Activated CD8-positive, alpha-beta memory T cell treated with anti-CD3 and anti-CD28 coated beads for 1 hour (primary cell): ENCODE results near the gene BBS4.
"Not testable (repeated sequence)": the region's sequence is repeated elsewhere in the genome, so short reads cannot be mapped to it uniquely, and the experiment has no call there.

Experiments
- DNase-seq, 2 donors: peaks; one replicate each; pipeline ENCODE4 v3.0.0-alpha.2; 2020; ENCODE audit warnings: low read depth in 1 of 2; ENCODE audit errors: extremely low read depth in 1 of 2

BBS4 gene

DNA sequence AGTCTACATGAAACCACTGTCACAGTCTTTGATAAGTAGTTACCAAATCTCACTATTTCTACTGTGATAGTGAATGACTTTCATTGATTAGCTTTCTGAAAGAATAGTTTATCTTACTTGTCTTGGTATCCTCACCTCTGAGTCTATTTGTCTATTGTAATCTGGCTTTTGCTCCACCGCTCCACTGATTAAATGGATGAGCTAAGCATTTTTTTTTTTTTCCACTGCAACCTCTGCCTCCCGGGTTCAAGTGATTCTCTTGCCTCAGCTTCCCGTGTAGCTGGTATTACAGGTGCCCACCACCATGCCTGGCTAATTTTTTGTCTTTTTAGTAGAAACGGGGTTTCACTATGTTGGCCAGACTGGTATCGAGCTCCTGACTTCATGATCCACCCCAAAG is 12.9 kb downstream of the BBS4 start:
- no peak for DNase-seq

DNA sequence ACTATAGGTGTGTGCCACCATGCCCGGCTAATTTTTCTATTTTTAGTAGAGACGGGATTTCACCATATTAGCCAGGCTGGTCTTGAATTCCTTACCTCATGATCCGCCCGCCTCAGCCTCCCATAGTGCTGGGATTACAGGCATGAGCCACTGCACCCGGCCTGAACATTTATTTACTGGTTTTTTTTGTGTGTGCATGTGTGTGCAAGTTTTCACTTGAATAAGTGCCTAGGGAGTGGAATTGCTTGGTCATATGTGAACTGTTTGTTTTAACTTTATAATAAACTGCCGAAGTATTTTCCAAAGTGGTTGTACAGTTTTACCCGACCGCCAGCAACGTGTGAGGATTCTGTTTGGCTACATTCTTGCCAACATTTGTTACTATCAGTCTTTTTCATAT is 14.1 kb downstream of the BBS4 start:
- no peak for DNase-seq

DNA sequence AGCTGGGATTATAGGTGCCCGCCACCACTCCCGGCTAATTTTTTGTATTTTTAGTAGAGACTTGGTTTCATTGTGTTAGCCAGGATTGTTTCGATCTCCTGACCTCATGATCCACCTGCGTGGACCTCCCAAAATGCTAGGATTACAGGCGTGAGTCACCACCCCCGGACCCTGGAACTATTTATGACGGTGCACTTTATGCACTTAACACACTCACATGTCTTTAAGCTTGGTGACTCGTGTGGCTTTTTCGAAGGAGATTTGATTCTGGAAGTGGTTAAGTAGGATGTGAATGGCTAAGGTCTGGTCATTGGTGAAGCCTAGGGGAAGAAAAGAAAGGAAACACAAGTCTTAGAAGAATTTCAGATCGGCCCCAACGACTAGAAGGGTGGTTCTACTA is 20.3 kb downstream of the BBS4 start:
- no peak for DNase-seq

DNA sequence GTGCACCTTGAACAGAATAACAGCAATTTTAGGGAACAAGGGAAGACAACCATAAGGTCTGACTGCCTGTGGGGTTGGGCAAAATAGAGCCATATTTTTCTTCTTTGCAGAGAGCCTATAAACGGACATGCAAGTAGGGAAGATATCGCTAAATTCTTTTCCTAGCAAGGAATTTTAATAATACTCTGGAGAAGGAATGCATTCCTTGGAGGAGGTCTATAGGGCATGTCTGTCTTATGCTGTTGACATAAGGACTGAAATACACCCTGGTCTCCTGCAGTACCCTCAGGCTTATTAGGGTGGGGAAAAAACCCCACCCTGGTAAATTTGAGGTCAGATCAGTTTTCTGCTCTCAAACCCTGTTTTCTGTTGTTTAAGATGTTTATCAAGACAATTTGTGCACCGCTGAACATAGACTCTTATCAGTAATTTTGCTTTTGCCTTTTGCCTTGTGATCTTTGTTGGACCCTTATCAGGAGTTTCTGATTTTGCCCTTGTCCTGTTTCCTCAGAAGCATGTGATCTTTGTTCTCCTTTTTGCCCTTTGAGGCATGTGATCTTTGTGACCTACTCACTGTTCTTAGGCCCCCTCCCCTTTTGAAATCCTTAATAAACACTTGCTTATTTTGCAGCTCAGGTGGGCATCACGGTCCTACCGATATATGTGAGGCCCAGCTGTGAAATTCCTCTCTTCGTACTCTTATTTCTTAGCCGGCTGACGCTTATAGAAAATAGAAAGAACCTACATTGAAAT is 22.7 kb downstream of the BBS4 start:
- DNase-seq: not testable (repeated sequence)

DNA sequence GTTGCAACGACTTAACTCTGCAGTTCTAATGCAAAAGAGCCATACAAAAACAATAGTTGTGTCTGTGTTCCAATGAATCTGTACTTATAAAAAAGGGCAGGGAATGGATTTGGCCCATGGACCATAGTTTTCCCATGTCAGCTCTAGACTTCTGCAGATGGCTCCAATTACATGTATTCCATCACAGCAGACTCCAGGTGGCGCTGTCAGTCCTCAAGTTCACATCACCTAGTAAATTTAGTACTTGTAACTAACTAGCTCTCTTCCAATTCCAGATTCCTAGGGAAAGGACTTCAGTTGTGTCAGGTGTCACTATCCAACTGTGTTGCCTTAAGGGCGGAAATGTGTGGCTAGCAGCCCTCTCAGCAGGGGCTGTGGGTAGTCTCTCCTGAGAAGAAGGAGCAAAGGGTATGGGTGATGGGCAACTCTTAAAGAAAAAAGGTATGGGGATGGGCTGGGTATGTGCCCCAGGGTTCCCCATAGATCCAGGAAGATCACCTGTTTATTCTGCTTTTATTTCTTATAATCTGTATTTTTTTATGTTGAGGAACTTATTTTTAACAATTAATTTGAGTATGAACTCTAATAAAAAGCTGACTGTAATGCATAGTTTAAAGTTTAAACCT is 36.2 kb downstream of the BBS4 start:
- peak; percentile 32 to 62 for DNase-seq

DNA sequence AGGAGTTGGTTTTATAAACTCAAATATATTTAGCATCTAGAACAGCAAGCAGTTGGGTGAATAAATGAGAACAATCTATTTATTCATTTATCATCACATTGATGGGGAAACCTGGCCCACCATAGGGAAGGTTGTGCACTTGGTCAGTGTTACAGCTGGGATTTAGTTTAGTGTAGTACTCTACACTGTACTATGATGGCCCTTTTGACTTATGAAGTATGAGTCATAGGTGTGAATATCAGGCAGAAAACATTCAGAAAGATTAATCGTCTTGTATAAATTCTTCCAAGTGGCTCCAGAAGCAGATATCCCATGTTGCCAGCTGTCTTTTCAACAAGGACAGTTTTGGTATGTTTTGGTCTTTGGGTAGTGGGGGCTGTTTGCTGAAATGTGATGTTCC is 38.0 kb downstream of the BBS4 start:
- no peak for DNase-seq

DNA sequence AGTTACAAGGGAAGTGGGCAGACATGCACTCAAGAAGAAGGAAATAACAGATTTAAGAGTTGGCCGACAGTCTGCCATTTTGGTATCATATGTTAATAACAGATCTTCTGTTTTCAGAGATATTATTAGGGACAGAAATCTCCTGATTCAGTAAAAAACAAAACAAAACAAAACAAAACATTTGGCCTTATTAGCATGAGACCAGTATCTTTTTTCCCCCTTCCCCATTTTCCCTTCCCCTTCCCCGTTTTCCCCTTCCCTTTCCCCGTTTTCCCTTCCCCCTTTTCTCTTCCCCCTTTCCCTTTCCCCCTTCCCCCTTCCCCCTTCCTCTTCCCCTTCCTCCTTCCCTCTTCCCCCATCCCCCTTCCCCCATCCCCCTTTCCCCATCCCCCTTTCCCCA is 39.4 kb downstream of the BBS4 start:
- DNase-seq: no peak

DNA sequence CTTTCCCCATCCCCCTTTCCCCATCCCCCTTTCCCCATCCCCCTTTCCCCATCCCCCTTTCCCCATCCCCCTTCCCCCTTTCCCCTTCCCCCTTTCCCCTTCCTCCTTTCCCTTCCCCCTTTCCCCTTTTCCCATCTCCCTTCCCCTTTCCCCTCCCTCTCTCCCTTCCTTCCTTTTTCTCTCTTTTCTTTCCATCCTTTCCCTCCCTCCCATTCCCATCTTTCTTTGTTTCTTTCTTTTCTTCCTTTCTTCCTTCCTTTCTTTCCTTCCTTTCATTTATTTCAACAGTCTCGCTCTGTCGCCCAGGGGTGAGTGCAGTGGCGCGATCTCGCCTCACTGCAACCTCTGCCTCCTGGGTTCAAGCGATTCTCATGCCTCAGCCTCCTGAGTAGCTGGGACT is 39.8 kb downstream of the BBS4 start:
- not testable (repeated sequence) for DNase-seq

DNA sequence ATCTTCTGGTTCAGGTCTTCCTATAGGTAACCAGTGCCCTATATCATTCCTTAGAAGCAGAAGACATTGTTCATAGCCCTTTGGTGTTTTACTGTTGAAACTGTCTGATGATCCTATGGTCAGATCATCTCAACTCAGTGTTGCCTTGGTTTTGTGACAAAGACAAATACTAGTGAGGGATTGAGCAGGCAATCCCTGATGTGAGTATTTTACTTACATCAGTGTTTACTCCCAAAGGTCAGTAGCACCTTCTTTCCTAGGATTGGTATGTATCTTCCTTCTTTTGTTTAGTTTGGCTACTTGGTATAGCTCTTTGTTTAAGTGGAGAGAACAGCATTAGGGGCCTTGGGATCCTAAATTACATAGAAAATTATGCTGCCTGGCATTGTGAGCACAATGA is 41.1 kb downstream of the BBS4 start:
- no peak for DNase-seq

DNA sequence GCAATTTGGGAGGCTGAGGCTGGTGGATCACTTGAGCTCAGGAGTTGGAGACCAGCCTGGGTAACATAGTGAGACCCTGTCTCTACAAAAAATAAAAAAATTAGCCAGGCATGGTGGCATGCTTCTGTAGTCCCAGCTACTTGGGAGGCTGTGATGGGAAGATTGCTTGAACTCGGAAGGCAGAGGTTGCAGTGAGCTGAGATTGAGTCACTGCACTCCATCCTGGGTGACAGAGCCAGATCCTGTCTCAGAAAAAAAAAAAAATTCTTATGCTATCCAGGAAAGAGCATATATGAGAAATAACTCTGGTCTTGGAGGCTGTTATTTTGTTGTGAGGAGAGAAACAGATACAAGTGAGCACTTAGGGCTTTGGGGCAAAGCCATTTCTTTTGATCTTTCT is 42.2 kb downstream of the BBS4 start:
- DNase-seq: not testable (repeated sequence)

DNA sequence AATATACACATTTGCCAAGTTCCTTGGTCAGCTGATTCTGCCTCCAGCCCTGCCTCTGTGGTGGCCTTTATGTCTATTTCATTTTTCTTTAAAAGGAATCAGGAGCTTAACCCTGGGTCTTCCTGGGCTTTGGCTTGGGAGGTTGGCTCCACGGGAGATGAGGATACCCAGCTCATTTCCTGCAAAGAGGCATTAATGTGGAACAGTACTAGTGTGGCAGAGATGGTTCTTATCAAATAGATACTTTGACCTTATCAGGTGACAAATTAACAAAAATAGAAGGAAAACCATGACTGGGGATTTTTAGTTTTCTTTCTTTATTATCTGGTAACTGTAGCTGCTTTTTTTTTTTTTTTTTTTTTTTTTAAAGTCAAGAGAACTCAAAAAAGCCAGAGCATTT is 42.8 kb downstream of the BBS4 start:
- DNase-seq: no peak

DNA sequence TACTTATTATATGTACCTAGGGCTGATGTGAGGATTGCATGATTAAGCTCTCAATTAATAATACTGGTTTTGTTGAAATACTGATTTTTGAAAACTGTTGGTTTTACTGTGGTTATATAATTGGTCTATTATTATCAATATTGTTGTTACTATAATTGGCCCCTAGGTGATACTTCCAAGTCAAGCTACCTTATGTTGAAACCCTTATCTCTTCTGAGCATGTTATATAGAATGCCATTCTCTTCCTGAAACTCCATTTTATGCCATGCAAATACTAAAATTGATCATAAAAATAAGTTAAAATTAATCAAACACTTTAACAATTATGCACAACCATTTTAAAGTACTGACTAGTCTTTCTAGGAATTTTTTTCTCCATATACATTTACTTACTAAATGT is 46.1 kb downstream of the BBS4 start:
- DNase-seq: no peak

DNA sequence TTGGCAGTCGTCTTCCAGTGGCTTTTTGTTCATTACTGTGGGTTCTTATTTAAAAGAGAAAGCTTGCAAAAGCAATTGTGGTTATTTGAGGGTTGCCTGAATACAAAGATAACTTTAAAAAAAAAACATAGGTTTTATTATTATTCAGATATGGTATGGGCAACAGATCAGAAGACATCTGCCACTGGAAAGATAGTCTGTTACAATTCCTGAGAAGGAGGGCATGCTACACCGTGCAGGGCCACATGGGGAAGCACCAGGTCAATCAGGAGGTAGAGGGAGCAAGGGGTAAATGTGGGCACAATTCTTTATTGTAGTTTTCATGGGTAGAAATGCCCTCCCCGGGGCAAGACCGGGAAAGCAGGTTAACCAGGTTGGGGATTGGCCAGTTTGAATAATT is 46.5 kb downstream of the BBS4 start:
- DNase-seq: no peak

DNA sequence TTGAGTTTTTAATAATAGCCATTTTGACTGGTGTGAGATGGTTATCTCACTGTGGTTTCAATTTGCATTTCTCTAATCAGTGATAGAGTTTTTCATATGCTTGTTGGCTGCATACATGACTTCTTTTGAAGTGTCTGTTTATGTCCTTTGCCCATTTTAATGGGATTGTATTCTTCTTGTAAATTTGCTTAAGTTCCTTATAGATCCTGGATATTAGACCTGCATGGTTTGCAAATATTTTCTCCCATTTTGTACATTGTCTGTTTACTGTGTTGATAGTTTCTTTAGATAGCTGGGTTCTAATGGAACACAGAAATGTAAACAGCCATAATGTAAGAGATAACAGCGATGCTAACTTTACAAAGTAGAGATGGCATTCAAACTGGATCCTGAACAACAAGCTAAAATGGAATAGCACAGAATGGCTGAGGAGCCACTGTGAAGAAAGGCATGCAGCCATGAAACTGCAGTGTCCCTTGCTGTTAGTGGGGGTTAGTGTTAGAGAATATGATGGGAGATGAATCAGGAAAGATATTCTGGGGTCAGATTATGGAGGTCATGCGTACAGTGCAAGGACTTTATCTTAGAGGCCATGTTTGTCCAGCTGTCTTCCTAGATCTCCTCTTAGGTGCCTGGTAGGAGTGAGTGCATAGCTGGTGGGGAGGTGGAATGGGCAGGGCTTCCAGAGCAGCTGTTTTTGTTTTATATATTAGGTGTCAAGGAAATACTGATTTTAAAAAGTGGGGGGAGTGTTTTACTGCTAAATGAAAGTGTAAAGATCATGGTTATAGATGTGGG is 48.1 kb downstream of the BBS4 start:
- no peak for DNase-seq

DNA sequence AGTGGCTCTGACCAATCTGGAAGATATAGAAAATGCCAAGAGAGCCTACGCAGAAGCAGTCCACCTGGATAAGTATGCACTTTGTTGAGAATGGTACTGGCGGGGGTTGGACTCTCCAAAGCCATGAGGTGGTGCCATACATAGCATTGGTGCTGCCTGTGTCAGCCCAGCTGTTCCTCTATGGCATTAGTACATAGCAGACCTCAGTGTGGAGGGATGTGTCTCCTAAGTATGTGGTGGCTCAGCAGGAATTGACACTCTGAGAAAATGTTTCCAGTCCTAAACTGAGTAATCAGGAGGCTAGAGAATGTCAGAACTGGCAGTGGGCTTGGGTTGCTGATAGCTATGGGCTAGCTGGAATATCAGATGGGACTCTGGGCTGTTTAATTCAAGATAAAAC is 49.1 kb downstream of the BBS4 start:
- DNase-seq: no peak

DNA sequence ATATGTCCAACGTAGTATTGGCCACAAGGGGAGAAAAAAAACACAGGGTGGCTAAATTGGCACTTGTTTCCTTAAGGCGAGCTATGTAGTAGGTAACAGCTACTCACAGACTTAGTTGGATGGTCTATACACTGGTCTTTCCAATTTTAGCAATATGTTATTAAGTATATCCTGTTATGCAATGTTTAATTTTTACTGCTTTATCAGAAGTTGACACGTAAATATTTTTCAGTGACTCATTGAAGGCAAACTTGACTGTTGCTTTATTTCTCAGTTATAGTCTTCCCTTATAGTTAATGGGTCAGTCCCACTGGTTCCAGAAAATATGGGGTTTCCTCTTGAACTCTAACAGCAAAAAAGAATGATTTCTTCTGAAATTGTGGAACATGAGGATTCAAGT is 51.1 kb downstream of the BBS4 start:
- no peak for DNase-seq

DNA sequence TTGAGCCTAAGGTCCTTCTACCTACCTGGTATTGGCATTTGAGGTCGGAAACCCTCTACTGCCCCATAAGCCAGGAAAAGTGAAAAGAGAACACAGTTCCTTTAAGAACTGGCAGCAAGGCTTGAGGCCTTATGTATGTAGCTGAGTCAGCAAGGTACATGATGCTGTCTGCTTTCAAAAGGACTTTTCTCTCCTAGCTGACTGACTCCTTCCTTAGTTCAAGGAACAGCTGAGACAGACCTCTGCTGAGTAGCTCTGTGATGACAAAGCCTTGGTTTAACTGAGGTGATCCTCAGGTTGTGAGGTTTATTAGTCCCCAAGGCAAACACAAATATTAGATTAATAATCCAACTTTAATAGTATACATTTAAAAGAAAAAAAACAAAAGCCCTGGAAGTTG is 51.7 kb downstream of the BBS4 start:
- DNase-seq: no peak

DNA sequence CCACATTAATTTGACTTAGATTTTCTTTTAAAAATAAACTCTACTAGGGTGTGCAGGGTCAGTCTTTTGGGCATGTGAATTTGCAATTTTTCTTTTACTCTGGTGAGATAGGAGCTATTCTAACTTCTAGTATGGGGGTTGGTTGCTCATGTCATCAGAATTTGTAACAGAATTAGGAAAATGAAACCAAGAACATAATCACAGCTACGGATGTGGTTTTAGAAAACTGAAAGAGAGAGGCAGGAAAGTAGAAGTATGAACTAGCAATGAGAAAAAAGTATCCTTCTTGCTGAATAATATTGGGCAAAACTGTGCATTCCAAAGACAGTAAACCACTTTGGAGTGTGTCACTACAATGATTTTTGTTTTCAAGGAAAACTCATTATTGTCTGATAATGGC is 54.2 kb downstream of the BBS4 start:
- no peak for DNase-seq

DNA sequence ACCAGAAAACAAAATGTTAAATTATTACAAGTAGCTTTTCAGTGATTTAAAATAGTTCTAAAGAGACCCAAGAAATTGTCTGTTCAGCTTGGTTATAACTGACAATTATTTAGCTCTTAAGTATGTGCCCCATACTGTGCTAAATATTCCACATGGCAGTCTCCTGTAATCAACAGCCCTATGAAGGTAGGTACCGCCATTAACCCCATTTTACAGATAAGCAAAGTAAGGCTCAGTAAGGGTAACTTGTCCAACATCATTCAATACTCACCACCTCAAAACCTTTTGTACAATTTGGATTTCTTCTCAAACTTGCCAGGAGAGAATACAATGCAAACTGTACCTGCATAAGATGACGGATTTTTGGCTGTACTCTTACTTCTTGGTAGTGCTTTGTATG is 63.7 kb downstream of the BBS4 start:
- DNase-seq: no peak

DNA sequence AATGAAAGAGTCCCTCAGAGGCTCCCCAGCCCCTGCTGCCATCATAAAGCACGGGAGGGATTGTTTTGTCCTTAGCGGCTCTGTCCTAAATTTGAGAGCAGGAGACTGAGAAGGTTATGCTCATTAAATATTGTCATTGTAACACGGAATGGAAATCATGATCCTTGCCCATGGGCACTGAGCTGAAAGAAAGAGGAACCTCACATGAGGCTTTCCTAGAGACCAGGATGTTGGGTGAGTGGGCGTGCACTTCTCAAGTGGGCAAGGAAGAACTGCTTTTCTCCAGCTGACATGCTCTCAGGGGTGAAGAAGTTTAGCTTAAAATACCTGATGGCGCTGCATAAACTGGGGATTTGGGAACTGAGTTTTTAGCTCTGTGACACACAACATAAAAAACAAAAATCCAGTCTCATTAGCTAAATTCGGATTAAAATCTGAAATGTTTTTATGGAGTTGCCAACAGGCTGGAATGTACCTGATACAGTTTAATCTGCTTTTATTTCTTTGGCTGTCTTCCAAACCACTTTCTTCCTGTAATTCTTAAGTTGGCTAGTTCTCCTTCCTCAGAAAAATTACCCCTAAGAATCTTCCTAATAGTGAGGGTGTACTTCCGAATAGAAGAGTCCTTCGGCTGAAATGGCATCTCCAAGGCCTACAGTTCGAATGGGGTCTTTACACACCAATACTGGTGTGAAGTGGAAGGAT is 65.9 kb downstream of the BBS4 start:
- DNase-seq: no peak

DNA sequence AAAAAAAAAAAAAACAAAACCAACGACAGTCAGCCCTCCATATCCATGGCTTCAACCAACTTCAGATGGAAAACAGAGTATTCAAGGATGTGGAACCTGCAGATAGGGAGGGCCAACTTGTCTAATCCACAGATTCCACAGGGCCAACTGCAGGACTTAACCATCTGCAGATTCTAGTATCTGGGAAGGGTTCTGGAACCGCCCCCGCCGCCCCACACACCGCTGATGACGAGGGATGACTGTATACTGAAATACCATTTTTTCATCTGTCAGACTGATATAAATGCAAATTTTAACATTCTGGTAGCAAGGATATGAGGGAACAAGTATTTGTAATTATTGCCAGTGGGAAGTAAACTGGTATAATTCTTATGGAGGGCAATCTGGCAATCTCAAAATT is 68.1 kb downstream of the BBS4 start:
- DNase-seq: no peak
